Embryonic facial prominence (tissue), 1 donor: ENCODE measurements around the gene CRYGS.
"Not testable (repeated sequence)": the region's sequence is repeated elsewhere in the genome, so short reads cannot be mapped to it uniquely, and the experiment has no call there.

Experiments
- DNase-seq: peaks from one replicate; pipeline ENCODE4 v3.0.0-alpha.2; 2016; ENCODE audit errors: extremely low spot score

CRYGS gene

DNA sequence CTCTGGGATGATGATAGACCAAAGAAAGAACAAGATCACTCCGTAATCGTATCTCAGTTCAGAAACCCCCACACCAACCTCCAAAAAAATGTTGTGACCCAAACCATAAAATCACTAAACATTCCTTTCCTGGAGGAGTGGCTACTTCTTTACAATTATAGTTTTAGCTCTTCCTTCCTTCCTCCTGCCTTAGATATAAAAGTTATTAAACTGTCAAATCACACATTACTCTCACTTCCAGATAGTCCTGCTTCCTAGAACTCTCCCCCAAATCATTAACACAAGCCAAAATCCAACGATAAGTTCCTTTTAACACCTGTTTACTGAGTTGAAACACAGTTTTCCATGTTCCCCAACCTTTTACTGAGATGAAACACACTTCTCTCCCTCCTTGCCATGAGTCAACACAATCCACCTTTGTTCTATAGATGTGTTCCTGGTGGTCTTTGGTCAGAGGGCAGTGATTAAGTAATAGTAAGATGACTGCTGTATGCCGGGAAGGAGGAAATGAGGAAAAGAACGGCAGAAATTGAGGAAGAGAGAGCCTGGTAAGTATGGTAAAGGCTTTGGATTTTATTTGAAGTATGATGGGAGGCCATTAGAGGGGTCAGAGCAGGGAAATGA is 8.3 kb upstream of the CRYGS start:
- DNase-seq = no peak

DNA sequence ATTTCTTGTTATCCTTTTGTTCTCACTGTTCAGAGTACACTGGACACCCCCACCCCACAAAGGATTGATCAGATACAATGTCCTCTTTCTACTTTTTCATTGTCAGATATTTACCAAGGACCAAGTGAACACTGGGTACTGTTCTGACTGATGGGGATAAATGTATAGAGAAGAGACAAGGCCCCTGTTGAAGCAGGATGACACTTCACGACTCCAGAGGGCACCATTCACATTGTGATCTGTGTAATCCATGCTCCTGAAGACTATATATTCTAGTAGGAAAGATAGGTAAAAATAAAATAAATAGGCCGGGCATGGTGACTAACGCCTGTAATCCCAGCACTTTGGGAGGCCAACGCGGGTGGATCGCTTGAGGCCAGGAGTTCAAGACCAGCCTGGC is 7.2 kb upstream of the CRYGS start:
- DNase-seq = no peak

DNA sequence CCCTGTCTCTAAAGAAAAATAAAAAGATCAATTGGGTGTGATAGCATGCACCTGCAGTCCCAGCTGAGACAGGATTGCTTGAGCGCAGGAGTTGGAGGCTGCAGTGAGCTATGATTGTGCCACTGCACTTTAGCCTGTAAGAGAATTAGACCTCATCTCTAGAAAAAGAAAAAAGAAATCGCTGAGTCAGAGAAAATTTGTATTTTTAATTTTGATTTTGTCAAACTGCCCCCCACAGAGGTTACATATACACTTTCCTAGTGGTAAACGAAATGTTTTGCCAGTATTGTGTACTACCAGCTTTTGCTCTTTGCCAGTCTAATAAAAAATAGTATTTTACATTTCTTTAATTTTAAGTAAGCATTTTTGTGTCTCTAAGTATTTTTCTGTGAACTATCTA is 5.3 kb upstream of the CRYGS start:
- no peak for DNase-seq

DNA sequence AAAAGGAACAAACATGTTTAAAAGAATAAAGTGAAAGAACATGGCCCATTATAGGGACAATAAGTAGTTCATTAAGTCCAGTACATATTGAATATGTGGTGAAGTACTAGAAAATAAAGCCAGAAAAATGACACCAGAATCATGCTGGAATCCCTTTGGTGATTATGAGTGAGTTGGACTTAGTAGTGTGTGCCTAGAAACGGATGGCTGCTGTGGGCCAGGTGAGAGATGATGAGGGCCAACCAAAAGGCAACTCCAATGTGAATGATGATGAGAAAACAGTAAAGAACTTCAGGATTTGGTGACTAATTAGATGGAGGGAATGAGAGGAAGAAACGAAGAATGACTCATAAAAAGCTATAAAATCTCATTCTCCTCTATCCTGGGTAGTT is 3.3 kb downstream of the CRYGS start:
- no peak for DNase-seq

DNA sequence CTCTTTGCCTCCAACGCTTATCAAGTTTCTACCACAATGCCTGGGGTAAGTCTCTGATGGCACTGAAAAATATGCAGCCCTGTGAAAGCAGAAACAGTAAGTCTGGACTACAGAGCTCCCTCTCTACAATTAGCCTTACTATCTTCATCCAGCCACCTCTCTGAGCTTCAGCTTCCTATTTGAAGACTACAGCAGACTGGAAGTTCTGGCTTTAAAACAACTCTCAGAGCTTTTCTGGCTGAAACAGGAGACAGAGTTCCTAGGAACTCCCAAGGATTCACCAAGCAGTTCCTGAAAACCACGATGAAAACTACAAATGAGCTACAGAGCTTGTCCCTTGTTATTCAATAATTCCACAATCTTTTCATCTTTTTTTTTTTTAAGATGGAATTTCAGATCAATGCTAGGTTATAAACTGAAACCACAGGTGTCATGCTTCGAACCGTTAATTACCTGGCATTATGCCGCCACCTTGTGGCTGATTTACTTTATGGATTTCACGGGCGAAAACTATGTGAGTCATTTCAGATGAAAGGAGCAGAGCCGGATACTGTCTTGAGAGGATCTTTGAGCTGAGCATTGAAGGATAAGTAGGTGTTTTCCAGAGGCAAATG is 3.9 kb downstream of the CRYGS start:
- DNase-seq = peak; percentile 49

DNA sequence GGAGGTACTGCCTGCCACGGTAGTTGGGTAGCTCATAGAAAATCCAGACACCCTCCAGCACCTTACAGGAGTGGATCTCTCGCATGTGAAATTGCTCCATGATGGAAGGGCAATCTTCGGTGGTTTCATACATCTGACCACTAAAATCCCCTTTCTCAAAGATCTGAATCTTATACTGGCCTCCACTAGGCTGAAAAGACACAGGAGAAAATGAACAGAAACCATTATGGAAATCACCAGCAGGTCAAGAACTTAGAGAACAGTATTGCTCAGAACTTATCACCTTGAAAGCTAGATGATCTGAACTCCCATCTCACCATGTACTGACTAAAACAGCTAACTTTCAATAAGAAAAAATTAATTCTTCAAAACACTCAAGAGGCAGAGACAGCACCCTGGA is 5.4 kb downstream of the CRYGS start:
- no peak for DNase-seq

DNA sequence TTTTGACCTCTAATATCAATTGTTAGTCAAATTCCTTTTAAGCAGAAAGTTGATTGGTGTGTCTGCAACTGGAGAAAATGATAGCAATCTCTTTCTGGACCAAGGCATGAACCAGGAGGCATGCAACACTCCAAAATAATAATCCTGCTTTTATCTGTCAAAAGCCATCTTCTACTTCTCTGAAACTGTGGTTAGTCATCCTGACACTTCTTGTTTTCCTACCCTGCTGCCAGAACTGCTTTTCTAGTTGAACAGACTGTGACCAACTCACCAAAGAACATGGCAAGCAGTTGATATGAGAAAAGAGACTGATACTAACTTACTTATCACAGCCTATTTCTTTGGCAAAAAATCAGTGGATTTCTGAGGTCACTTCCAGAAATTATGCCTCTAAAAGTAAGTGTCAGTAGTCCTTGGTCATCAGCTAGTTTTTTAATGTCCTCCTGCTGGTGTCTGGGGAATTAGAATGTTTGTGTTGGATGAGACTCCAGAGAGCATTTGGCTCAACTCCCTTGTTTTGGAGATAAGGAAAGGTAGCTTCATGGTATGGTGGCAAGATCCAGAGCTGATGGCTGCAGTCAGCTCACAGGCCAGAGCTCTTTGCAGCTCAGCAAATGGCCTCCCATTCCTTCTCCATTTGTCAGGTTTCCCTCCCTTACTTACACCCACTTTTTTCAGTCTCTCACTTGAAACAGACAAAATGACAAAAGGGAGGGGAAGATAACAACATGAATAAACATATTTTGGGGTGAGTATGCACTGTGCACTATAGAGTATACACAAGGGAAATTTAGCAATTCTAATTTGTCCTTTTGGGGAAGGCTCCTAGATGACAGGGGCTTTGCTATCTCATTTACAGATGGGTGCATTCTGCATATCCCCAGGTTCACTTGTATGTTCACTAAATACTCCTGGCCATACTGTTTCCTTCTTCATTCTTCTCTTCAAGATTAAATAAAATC is 7.0 kb downstream of the CRYGS start:
- no peak for DNase-seq

DNA sequence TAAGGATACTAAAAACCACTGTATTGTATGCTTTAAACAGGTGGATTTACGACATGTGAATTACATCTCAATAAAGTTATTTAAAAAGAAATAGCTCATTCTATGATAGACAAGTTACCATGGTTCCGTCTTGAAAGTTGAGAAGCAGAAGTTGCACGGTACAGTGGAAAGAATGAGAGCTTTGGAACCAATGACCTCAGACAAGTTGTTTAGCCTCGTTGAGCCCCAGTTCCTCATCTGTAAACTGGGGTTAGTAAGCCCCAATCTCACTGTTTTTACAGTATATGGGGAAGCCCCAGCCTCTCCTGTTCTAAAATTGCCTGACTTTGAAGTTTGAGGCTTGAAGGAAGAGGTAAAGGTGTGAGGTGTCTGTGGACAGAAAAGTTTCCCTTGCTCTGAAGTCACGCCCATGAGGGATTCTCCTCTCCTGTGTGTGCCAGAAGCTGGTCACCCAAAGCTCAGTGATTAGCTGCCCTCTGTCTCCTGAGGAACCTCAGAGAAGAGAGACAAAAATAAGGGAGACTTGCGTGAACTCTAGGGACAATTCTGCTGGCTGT is 10.0 kb downstream of the CRYGS start:
- no peak for DNase-seq

DNA sequence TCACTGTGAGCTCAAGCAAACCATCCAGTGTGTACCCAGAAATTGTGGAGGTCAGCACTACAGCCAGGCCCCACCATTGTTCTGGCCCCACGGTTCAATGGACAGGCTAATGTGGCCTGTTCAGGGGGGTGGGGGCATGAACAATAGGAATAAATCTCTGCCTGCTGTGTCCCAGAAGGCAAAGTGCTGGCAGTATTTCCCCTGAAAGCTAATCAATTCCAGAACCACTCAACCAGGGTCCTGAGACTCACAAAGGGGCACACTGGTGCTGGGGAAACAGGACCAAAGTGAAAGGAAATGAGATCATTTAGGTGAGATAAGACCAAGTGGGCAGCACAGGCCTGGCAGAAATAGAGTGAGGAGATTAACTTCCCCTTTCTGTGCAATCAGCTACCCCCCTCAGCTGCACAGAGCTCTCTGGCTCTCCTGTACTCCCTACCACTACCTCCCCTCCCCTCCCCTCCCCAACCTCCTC is 11.5 kb downstream of the CRYGS start:
- no peak for DNase-seq

DNA sequence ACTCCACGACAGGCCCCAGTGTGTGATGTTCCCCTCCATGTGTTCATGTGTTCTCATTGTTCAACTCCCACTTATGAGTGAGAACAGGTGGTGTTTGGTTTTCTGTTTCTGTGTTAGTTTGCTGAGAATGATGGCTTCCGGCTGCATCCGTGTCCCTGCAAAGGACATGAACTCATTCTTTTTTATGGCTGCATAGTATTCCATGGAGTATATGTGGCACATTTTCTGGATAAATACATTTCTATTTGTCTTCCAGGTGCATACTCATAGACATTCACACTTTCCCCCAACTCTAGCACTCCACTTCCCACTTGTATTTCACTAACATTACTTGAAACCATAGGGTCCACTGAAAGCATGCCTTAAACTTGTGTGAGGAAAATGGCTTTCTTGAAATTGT is 12.5 kb downstream of the CRYGS start:
- not testable (repeated sequence) for DNase-seq

DNA sequence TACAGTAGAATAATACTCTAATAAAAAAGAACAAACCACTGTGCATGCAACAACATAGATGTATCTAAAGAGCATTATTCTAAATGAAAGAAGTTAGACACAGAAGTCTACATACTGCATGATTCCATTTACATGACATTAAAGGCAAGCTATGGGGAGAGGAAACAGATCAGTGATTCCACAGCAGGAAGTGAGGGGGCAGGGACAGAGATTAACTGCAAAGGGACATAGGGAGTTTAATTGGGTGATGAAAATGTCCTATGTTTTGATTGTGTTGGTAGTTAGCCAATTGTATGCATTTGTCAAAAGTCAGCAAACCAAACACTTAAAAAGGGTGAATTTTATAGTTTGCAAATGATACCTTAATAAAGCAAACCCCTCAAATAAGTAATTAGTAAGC is 13.8 kb downstream of the CRYGS start:
- no peak for DNase-seq

DNA sequence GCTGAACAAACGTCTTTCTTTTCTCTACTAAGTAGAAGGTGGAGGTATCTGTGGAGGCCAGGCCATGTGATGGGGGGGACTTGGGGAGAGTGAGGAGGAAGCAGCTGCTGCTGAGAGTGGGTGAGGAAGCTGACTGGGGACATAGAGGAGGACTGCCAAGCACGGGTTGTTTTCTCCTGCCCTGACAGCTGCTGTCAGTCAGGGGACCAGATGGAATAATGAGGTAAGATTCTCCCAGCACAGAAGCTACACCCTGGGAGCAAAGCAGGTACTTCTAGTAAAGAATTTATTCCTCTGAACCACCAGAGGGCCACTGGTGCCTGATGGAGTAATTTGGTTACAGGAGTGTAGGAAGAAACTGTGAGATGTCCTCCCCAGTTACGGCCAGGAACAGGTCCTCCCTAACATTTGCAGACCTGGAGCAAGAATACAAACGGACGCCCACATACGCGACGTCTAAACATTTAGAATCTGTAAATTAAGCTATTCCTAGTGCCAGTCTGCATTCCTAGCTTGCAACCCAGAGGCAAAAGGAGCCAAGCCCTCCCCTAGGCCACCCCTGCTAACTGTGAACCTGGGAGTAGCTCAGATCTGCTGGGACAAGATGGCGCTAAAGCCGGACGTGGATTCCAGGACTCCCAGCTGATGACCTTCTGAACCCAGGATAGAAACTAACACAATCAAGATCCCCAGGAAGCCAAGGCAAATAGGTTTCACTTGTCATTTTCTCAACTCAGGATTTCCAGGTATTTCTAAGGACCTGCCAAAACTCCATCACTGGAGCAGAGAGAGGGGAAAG is 14.8 kb downstream of the CRYGS start:
- no peak for DNase-seq

DNA sequence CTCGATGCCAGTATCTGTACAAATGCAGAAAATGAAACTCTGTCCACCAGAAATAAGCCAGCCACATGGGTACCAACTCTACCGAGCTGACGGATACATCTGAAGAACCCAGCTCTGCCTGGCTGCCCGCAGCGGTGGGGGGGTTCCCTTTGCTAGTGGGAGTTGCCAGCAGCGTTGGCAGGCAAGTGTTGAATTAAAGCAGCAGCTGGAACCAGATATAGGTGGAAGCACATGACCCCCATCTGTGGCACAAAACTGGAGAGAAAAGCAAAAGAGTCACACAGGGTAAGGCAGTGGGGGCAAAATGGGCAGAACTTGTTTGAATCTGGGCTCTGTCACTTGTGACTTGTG is 17.9 kb downstream of the CRYGS start:
- DNase-seq = no peak

DNA sequence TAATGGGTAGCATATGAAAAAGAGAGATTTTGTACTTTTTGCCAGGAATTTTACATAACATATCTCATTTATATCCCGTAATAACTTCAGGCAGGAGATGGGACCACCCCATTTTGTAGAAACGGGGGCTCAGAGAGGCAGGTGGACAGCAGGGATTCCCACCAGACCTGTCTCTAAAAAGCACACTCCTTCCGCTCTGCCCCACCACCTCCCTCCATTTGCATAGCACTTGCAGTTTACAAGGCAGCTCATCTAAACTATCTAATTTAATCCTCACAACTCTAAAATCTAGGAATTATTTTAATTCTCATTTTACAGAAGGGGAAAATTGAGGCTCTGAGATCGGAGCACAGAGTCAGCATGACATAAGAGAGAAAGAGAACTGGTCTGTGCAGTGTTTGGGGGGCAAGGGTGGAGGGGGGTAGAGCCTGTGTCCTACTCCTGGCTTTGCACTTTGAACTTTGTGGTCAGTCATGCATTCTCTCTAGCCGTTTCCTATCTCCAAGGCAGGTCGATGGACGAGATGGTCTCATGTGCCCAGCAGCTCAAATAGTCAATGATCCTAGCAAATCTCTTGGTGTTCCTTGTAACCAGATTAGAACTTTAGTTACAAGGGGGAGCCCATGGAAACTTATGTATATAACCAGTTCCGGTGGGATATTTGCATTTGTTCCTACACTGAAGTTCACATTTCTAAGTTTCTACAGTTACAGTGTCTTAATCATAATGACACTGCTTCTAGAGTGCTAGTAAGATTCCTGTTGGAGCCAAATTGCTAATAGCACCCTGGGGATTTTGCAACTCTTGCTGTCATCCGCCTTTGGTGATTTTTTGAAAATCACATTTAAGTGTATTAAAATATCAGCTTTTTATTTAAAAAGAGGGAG is 18.6 kb downstream of the CRYGS start:
- DNase-seq = no peak

DNA sequence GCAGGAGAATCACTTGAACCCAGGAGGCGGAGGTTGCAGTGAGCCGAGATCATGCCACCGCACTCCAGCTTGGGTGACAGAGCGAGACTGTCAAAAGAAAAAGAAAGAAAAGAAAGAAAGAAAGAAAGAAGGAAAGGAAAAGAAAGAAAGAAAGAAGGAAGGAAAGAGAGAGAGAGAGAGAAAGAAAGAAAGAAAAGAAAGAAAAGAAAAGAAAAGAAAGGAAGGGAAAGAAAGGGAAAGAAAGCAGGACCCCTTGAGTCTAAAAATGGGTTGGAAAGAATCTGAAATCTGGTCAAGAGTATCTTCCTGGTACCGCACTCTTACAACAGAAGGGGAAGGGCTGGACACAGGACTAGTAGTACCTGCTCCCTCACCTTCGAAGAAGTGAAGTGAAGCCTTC is 19.6 kb downstream of the CRYGS start:
- no peak for DNase-seq

DNA sequence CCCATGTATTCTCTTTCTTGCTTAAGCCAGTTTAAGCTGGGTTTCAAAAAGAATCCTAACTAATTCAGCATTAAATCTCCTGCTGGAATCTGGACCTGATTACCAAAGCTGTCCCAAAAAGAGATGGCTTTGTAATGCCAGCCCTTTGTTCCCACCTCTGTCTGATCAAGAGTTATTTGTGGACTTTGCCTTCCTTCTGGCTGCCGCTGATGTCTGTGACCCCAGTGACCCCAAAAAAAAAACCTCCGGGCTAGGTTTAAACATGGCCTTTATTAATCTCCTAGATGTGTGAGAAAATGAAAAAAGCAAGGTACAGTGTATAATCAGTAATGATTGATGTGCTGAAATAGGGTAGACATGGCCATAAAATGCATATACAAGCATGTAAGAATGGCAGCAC is 20.7 kb downstream of the CRYGS start:
- no peak for DNase-seq

DNA sequence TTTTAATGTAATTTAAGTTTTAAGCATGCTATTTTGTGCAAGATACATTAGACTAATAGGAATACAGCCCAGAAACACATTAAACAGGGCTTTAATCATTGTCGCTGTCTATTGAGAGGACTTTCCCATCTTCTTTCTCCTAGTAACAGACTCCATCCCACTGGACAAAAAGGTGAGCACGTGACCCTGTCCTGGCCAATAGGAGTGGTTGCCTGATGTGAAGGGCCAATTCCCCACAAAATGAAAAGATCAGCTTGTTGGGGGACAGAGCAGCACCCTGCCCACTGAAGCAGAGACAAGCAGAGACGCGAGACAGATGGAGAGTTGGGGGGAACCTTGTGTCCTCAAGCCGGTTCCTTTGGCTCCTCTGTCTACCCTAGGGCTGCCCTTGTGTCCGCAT is 21.2 kb downstream of the CRYGS start:
- no peak for DNase-seq

DNA sequence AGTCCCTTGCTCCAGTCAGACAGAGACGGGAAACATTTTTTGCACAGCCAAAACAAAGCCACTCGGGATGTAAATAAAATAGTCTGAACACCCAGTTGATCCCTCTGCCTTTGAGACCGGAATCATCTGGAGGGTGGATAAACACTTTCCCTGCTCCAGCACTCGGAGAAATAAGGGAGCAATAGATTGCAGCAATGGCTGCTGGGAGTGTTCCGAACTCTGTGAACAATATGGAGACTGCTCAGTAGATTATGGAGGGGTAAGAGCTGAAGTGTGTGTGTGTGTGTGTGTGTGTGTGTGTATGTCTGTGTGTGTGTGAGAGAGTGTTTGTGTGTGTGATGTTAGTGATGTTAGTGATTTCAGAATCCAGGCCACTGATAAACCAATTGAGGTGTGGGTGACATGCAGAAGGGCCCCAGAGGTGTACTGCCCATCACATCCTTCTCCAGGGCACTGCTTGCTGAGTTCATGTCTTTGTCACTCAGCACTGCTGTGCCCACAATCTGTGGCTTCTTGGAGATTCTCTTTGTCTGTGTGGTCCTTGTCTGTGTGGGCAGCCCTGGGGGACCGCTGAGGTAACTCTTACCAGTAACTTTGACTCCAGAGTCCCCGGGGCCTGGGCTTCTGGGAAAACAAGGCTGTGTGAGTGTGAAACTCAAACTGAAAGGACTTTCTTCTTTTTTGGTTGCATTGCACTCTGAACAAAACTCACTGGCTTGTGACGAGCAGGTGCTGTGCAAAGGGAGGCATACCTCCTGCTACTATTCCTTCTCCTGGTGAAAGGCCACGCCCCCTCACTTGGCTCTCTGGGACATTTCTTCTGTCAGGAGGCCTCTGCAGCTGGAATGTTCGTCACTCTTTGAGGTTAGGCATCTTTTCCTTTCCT is 23.0 kb downstream of the CRYGS start:
- no peak for DNase-seq

DNA sequence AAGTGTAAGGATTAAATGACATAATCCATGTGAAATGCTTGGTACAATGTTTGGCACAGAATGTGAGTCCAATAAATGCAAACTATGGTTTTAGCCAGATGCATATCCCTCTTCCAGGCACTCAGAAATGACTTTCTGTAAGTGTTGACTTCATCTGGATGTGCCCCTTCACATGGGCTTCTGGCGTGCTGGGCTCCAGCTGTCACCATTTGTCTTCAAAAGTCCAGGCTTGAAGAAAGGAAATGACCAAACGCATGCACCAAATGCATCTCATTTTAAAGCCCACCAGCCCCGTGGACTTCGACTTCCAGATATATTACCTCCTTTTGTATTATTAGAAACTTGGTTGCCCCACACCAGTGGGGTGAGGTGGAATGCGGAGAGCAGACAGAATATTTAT is 23.7 kb downstream of the CRYGS start:
- no peak for DNase-seq
